Fibroblast of skin of back (primary cell): ENCODE data around the gene IRX2.
A peak's percentile ranks its signal among the peaks of the same experiment; 100 is the strongest.

Experiments
- DNase-seq: peaks from one replicate; pipeline ENCODE4 v3.0.0-alpha.2; 2013

The IRX2 gene

GRCh38 chr5:2740051-2740875 lies 11.2 kb downstream of the IRX2 start:
- no peak for DNase-seq

GRCh38 chr5:2739360-2740050 lies 12.0 kb downstream of the IRX2 start:
- peak; percentile 47 for DNase-seq

GRCh38 chr5:2738700-2739359 lies 12.6 kb downstream of the IRX2 start:
- DNase-seq, result no peak

GRCh38 chr5:2738156-2738699 lies 13.2 kb downstream of the IRX2 start:
- DNase-seq, result no peak

GRCh38 chr5:2737273-2738155 lies 14.0 kb downstream of the IRX2 start:
- DNase-seq, result no peak

- no peak for DNase-seq
Measured at GRCh38 chr5:2736872-2737271, 14.6 kb downstream of the IRX2 start.

GRCh38 chr5:2735996-2736395 lies 15.5 kb downstream of the IRX2 start:
- DNase-seq, result no peak

GRCh38 chr5:2732850-2733249 lies 18.6 kb downstream of the IRX2 start:
- no peak for DNase-seq

- no peak for DNase-seq
Measured at GRCh38 chr5:2732004-2732403, 19.5 kb downstream of the IRX2 start.

- no peak for DNase-seq
Measured at GRCh38 chr5:2729189-2729588, 22.3 kb downstream of the IRX2 start.

GRCh38 chr5:2727550-2727949 lies 23.9 kb downstream of the IRX2 start:
- DNase-seq, result no peak

- DNase-seq, result no peak
Measured at GRCh38 chr5:2725980-2726765, 25.3 kb downstream of the IRX2 start.

GRCh38 chr5:2724831-2725230 lies 26.6 kb downstream of the IRX2 start:
- DNase-seq, result no peak

GRCh38 chr5:2724031-2724581 lies 27.4 kb downstream of the IRX2 start:
- no peak for DNase-seq

GRCh38 chr5:2722901-2723300 lies 28.6 kb downstream of the IRX2 start:
- DNase-seq, result no peak

GRCh38 chr5:2721385-2722138 lies 29.9 kb downstream of the IRX2 start:
- peak; percentile 26 for DNase-seq

- DNase-seq, result no peak
Measured at GRCh38 chr5:2719332-2719731, 32.1 kb downstream of the IRX2 start.

- DNase-seq, result no peak
Measured at GRCh38 chr5:2718115-2718514, 33.4 kb downstream of the IRX2 start.

- DNase-seq, result no peak
Measured at GRCh38 chr5:2715856-2716255, 35.6 kb downstream of the IRX2 start.

- no peak for DNase-seq
Measured at GRCh38 chr5:2714805-2715204, 36.7 kb downstream of the IRX2 start.
